HG02623 (cell line): ENCODE results near the gene RCAN2.
A peak's percentile ranks its signal among the peaks of the same experiment; 100 is the strongest.

Experiments
- ATAC-seq: cut with Tn5 transposase; IDR thresholded peaks from one replicate; pipeline ENCODE4 v1.9.1; 2021; ENCODE audit warnings: moderate library complexity; ENCODE audit not compliant: unreplicated experiment

The RCAN2 gene

GRCh38 chr6:46491628-46492547 lies 639 bp upstream of the RCAN2 start:
- peak; percentile 35 for ATAC-seq

- no peak for ATAC-seq
Observed at GRCh38 chr6:46490425-46491200, 636 bp downstream of the RCAN2 start.

GRCh38 chr6:46486181-46486580 lies 5.1 kb downstream of the RCAN2 start:
- no peak for ATAC-seq

DNA sequence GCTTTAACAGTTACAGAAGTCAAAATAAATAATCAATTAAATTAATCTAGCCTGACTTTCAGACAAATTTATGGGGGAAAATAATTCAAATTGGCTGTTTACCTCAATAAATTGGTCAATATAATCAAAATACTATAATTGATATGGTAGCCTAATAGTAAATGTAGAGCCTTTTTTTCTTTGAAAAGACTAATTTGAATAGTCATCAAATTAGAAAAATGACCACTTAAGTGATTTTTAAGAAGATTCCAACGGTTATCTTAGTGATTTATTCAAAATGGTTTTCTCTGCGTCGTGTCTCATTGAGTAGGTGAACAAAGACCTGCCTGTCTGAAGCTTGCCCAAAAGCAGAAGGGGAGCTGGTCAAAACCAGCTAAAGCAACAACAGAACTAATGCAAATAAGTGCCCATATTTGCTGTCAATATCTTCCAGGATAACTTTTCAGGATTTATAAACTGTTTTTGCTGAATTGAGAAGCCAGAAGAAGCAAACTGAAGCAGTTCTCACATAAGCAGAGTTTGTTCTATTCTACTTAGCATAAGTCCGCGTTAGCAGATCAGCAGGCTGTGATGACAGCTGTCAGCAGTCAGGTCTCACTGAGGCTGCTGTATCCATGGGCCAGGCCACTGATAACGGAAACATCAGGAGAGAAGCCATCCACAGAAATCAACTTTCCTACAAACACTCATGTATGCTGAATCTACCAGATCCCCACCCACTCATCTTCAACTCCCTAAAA lies 7.0 kb downstream of the RCAN2 start:
- ATAC-seq, result no peak

- ATAC-seq, result no peak
Observed at GRCh38 chr6:46476301-46476700, 14.9 kb downstream of the RCAN2 start.

DNA sequence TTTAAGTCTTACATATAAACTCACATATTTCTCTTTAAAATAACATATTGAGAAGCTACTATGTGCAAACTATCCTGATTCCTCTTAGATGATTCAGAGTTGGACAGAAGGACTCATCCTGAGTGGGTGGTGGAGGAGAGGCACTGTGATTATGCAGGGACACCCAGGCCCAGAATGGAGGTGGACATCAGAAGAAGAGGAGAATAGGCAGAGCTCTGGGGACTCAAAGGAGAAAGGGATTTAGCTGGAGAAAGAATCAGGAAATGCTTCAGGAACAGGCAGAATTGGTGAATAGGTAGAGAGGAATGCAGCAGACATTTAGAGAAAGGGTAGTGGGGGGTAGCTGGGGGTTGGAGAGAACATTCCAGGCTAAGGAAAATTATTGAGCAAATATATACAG lies 17.4 kb downstream of the RCAN2 start:
- no peak for ATAC-seq

GRCh38 chr6:46472243-46472642 lies 19.0 kb downstream of the RCAN2 start:
- no peak for ATAC-seq

DNA sequence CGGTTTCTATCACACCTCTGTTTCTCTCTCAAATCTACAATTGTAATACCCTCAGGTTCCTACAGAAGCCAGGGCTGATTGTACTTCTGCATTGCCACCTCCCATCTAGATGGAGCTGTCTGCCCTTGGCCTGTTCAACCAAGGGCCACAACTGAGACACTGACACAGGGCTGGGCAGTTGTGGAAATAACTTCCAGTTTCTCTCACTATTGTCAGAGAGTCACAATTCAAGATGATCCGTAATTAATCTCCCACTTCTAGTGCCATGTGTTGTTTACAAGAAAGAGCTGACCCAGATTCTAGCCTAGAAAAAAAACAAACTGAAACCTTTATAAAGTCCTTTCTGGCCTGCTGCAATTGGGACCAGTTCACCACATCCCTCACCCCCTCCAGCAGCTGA lies 22.2 kb downstream of the RCAN2 start:
- ATAC-seq, result no peak

DNA sequence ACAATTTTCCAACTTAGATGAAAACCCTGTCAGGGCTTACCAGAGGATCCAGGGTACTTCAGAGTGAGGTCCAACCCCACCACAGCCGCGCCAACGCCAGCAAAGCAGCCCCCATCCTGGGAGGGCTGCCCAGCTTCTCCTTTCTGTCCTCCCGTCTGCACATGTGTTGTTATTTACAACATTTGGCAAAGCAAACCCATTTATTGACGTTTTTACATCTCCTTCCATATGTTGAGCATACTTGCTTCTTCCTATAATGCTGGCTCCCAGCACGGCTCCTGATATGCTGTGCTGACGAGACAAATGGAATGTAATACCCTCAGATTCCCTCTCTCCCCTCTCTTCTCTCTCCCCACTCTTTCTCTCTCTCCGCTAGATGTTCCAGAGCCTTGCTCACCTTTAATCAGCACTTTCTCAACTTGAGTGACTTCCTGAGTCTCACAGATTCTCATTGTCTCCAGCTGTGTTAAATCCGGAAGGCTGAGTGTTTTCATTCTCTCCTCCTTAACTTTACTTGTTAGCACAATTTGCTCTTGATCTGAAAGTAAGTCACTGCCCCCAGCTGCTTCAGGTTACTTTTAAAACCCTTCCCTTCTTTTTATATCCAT lies 22.7 kb downstream of the RCAN2 start:
- no peak for ATAC-seq

DNA sequence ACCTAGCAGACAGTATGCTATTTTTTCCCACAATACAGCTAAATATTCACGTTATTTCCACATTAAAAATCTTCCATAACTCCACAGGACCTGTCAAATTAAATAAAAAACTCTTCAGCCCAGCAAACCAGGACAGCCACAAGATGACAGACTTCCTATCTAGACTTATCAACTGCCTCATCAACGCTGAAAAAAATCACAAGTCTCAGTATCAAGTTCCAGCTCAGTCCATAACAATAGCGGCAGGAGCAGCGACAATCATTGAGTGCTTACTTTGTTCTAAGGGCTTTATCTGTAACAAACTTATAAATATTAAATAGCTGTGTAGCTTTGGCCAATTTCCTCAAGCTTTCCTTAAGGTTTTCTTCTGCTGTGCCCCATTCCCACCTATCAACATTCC lies 24.7 kb downstream of the RCAN2 start:
- ATAC-seq, result no peak

DNA sequence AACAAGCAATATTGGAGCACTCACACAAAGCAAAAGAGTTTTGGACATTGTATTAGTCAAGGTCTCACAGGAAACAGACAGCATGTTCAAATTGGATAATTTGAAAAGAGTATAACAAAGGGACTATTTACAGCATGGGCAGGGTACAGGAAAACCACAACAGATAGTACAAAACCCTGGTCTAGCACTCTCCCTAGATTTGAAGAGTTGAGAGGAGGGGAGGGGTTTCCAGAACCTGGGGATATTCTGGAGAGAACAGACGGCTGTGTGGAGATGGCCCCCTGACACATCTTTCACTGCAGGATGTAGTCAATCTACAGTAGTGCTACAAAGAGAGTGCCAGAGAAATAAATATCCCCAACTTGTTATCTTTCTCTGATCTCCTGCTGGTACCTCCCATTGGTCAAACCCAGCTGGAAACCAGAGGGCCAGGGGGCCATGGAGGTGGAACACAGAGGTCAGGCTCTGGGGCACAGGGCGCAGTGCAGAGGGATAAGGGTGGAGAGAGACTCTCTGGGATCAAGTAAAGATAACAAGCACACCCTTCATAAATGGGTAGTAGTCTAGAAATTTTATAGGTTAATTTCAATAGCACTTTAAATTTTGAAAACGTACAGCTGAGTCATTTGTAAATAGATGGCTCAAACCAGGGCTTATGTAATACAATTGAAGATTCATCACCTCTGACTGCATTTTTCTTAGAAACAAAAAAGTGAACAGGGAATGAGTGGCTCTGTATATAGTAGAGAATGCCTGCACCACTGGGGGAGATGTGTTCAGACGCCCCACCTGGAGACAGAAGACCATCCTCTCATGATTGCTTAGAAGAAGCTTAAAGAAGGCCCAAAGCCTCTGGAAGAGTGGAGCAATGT lies 25.7 kb downstream of the RCAN2 start:
- ATAC-seq, result no peak

DNA sequence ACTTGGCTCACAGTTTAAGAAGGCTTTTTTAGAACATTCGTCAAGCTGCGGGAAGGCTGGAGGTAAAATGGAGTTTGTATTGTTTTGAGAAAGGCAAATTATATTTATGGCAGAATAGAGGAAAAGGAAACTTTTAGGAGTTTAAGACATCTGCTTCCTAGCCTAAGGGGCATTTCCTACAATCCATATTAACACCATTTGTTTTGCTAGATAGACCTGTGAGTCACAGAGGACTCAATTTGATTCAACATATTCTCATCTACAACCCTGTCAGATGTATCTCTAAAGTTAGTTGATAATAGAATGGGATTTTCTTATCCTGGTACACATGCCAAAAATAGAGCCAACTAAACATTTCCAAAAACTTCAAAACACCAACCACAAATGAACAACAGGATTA lies 35.0 kb downstream of the RCAN2 start:
- no peak for ATAC-seq

DNA sequence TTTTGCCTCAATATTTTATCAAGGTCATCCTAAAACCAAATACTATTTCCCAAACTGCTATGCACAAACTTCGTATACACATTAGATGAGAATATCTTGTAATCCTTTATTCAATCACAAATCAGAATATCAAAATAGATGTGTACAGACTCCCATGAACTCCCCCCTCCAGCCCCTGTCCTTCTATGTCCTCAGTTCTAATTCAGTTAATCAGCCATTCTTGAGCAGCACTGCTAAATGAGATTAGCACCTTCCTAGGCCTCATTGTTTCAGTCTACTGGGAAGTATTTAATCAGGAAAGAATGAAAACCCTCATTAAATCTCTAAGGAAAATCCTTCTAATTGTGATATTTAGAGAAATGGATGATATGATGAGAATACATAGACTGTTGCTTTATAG lies 36.6 kb downstream of the RCAN2 start:
- ATAC-seq, result no peak

GRCh38 chr6:46453741-46454316 lies 37.4 kb downstream of the RCAN2 start:
- ATAC-seq, result no peak

DNA sequence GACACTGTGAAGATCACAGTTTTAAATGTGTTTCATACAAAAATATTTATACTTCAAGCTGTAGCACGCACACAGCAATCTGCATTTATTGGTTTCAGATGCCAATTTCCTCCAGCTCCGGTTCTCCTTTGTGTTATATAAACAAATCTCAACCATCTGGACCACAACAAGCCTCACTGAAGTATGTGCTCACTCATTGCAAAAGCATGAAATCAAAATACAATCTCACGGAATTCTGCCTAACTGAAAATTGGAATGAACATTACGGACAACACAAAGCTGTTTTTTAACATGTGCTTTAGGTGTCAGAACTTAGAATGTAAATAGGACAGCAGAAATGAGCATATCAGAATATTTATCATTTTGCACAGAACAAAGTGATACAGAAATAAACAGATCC lies 38.0 kb downstream of the RCAN2 start:
- no peak for ATAC-seq

DNA sequence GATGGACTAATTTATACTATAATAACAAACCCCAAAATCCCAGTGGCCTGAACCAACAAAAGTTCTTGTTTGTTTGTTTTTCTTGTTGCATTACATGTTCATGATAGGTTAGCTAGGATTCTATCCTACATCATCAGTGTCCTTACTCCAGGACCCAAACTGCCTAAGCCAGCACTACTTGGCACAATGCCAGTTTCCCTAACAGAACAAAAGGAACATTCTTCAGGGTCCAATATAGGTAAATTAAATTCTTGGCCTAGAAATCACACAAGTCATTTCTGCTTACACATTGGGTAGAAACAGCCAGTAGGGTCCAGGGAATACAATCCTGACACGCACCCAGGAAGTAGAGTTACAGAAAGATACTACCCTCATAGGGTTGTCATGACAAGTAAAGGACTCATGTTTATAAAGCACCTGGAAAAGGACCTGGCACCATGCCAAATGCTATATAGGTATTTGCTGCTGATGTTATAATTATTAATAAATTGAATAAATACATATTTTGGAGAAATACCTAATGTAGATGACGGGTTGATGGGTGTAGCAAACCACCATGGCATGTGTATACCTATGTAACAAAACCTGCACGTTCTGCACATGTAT lies 38.8 kb downstream of the RCAN2 start:
- ATAC-seq, result no peak

- ATAC-seq, result no peak
Observed at GRCh38 chr6:46451343-46451742, 39.9 kb downstream of the RCAN2 start.

DNA sequence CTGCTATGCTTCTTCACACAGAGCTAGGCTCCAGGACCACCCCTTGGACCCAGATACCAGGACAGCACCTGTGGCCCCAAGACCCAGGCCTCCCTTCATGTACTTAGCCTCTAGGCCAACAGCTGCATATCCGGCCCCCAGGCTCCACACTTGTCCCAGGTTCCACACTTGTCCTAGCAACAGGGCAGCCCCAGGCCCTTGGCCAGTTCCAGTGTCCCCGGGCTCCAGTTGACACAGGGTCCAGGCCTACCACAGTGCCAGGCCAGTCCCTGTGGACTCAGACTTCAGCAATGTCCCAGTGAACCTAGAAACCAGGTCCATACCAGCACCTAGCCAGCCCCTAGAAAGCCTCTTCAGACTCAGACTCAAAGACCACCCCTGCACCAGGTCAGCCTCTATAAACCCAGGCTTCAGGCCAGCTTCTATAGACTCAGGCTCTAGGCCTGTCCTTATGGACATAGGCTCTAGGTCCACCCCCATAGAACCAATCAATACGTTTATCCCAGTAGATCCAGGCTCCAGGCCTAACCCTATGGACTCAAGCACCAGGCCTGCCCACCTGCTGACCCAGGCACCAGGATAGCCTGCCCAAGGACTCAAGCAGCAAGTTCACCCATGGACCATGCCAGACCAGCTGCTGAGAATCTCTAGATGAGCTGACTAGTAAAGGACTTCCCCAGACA lies 46.3 kb downstream of the RCAN2 start:
- no peak for ATAC-seq

DNA sequence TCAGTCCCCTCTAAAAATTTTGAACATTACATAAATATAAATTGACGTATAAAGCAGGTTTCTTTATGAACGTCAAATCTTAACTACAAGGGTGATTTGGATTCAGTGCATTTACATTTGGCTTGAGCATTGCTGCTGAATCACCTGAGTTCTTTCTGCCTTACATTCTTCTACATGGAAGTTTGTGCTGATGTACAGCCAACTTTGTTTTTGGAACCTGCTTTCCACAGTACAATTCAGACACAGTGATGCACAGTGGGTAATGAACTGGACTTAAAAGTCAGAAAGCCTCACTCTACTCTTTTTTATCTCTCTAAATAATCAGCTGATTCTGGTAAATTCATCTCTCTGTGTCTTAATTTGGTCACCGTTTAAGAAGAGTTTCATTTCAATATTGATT lies 47.6 kb downstream of the RCAN2 start:
- ATAC-seq, result no peak
